ENCODE results near the gene TGFB2.

- no peak for TF ChIP-seq EZH2phosphoT487 (IDR thresholded peaks at IDR 0.05; ENCODE audit: insufficient read depth, low read depth)
- no peak for TF ChIP-seq EZH2 (IDR thresholded peaks at IDR 0.05; ENCODE audit: insufficient read depth, poor library complexity, severe bottlenecking)
Measured at GRCh38 chr1:218402786-218403120, 57.6 kb downstream of the TGFB2 start.

All from GM23248 (cell line).